Gastroesophageal sphincter (tissue), 4 donors: ENCODE results near the gene TMEM164. TPM values are rescaled to one million over a fixed set of nuclear protein-coding genes. Genes with fewer than 3 reads are reported as not detected.

ENCODE experiments used
- ATAC-seq: fragments of 150-250 bp; one replicate; pipeline ENCODE4 v1.9.1; 2016; ENCODE audit warnings: mild to moderate bottlenecking, moderate library complexity
- H3K27ac ChIP-seq, 4 donors: fragments of 200-600 bp; sonication (generic) in 3 of 4; 1 replicate in 3 of 4; 2 replicates in 1 of 4; pipeline ENCODE4 v1.5.1; 2016 to 2019
- H3K27me3 ChIP-seq: fragments of 200-600 bp; sonication (generic); one replicate; pipeline ENCODE4 v1.5.1; 2019
- H3K36me3 ChIP-seq, 2 donors: fragments of 200-600 bp; sonication (generic); one replicate each; pipeline ENCODE4 v1.5.1; 2019; ENCODE audit warnings: control low read depth in 1 of 2
- H3K4me1 ChIP-seq, 3 donors: fragments of 200-600 bp; sonication (generic); 1 replicate in 2 of 3; 2 replicates in 1 of 3; pipeline ENCODE4 v1.5.1; 2016 to 2019; ENCODE audit warnings: control low read depth in 2 of 3
- H3K4me3 ChIP-seq, 2 donors: fragments of 200-600 bp; sonication (generic); one replicate each; pipeline ENCODE4 v1.5.1; 2019; ENCODE audit warnings: mild to moderate bottlenecking in 1 of 2, moderate library complexity in 1 of 2
- H3K9me3 ChIP-seq, 3 donors: fragments of 200-600 bp; sonication (generic); one replicate each; pipeline ENCODE4 v1.5.1; 2017 to 2019; ENCODE audit warnings: control low read depth in 2 of 3
- CTCF ChIP-seq, 4 experiments: fragments of 200-600 bp in 2 of 4; fragments of 450-650 bp in 2 of 4; sonication (generic) in 1 of 4; IDR thresholded peaks; one replicate each; pipeline ENCODE4 v1.5.1; 2017 to 2019; ENCODE audit warnings: antibody characterized with exemption in 4 of 4, mild to moderate bottlenecking in 2 of 4, moderate library complexity in 2 of 4
- EP300 ChIP-seq: sonication (generic); formaldehyde crosslinking; IDR thresholded peaks from one replicate; pipeline ENCODE4 v1.6.1; 2017; ENCODE audit warnings: antibody characterized with exemption, mild to moderate bottlenecking
- POLR2A ChIP-seq, 2 donors: fragments of 450-650 bp; IDR thresholded peaks; one replicate each; pipeline ENCODE4 v1.6.1; 2017; ENCODE audit warnings: antibody characterized with exemption in 2 of 2, mild to moderate bottlenecking in 2 of 2, moderate library complexity in 1 of 2
- POLR2AphosphoS5 ChIP-seq: sonication (generic); formaldehyde crosslinking; IDR thresholded peaks from one replicate; pipeline ENCODE4 v1.6.1; 2017; ENCODE audit warnings: antibody characterized with exemption
- WGBS, 2 donors: methylation state at CpG; one replicate each; pipeline ENCODE4 v1.1.5; 2018; ENCODE audit warnings: low coverage in 1 of 2; 5-methylcytosine and 5-hydroxymethylcytosine counted together
- total RNA-seq, 4 donors: library from RNA; depleted of rRNA; stranded (reverse); fragments of >200 nt; gene quantifications; one replicate each; pipeline ENCODE4 v1.1.0, GENCODE V29; 2016

The TMEM164 gene
- total RNA-seq, 4 donors from 2014 or later, result 7.8 to 12.9 (median 11.7) TPM

- Histone ChIP-seq H3K4me1 (no peaks in the 10 kb centered on the region), H3K36me3 (no peaks in the 10 kb centered on the region), H3K27me3 (no peaks in the 10 kb centered on the region), H3K4me3 (no peak overlapping the region), H3K27ac (no peak overlapping the region), H3K9me3 (no peaks in the 10 kb centered on the region)
- TF ChIP-seq POLR2AphosphoS5 (no peak), CTCF (IDR thresholded peaks at IDR 0.05) (no peak), POLR2A (IDR thresholded peaks at IDR 0.05) (no peak), EP300 (no peak)
- ATAC-seq, result no peak
- WGBS, 2 donors, result 72% methylated on average over 2 to 3 of the region's 3 CpGs
Observed at GRCh38 chrX:110163488-110163887, 160.6 kb downstream of the TMEM164 start.

- WGBS, 2 donors, result 44% methylated on average over 2 of the region's 9 CpGs; no CpG with 5 or more reads in 1 of the 2 donors
- Histone ChIP-seq H3K27ac (no peak overlapping the region), H3K4me1 (no peaks in the 10 kb centered on the region), H3K4me3 (no peak overlapping the region), H3K27me3 (no peaks in the 10 kb centered on the region), H3K36me3 (peaks cover 0 to 9% of the 10 kb centered on the region in 2 donors), H3K9me3 (no peaks in the 10 kb centered on the region)
- ATAC-seq, result no peak
- TF ChIP-seq CTCF (IDR thresholded peaks at IDR 0.05), result peak in 1 of 4 experiments; percentile 57
- TF ChIP-seq EP300, result no peak
- no peak for TF ChIP-seq POLR2A (IDR thresholded peaks at IDR 0.05)
- TF ChIP-seq POLR2AphosphoS5, result no peak
Observed at GRCh38 chrX:110167952-110168451, 165.1 kb downstream of the TMEM164 start.

GRCh38 chrX:110168585-110168984 is 165.7 kb downstream of the TMEM164 start:
- Histone ChIP-seq H3K4me1 (no peaks in the 10 kb centered on the region), H3K36me3 (peaks cover 0 to 9% of the 10 kb centered on the region in 2 donors), H3K4me3 (no peak overlapping the region), H3K27ac (no peak overlapping the region), H3K27me3 (no peaks in the 10 kb centered on the region), H3K9me3 (no peaks in the 10 kb centered on the region)
- no peak for ATAC-seq
- 60 to 100% methylated on average over 1 to 4 of the region's 4 CpGs for WGBS, 2 donors
- TF ChIP-seq POLR2AphosphoS5 (no peak), CTCF (IDR thresholded peaks at IDR 0.05) (no peak), EP300 (no peak), POLR2A (IDR thresholded peaks at IDR 0.05) (no peak)

GRCh38 chrX:110170029-110170428 is 167.1 kb downstream of the TMEM164 start:
- no peak for ATAC-seq
- H3K4me3 ChIP-seq, result no peak overlapping the region
- H3K27me3 ChIP-seq, result no peaks in the 10 kb centered on the region
- TF ChIP-seq POLR2A (IDR thresholded peaks at IDR 0.05), result no peak
- TF ChIP-seq POLR2AphosphoS5, result no peak
- TF ChIP-seq EP300, result no peak
- TF ChIP-seq CTCF (IDR thresholded peaks at IDR 0.05), result no peak
- WGBS, 2 donors, result 100% methylated on average over 1 of the region's 3 CpGs
- H3K9me3 ChIP-seq, result no peaks in the 10 kb centered on the region
- H3K27ac ChIP-seq, result no peak overlapping the region
- H3K36me3 ChIP-seq, result peaks cover 0 to 9% of the 10 kb centered on the region in 2 donors
- H3K4me1 ChIP-seq, result no peaks in the 10 kb centered on the region

- TF ChIP-seq POLR2AphosphoS5 (no peak), EP300 (no peak)
- Histone ChIP-seq H3K4me1 (no peaks in the 10 kb centered on the region), H3K36me3 (peaks cover 0 to 9% of the 10 kb centered on the region in 2 donors), H3K27me3 (no peaks in the 10 kb centered on the region), H3K9me3 (no peaks in the 10 kb centered on the region), H3K4me3 (no peak overlapping the region), H3K27ac (no peak overlapping the region)
- no peak for ATAC-seq
- 80% methylated on average over 2 of the region's 5 CpGs; no CpG with 5 or more reads in 1 of the 2 donors for WGBS, 2 donors
Observed at GRCh38 chrX:110171442-110171841, 168.5 kb downstream of the TMEM164 start.
